Activated naive CD4-positive, alpha-beta T cell treated with anti-CD3 and anti-CD28 coated beads for 36 hours (primary cell): ENCODE measurements around the gene SLC41A3. TPM values are rescaled to one million over a fixed set of nuclear protein-coding genes. Genes with fewer than 3 reads are reported as not detected.

Experiments
- CTCF ChIA-PET: fragments of 350-600 bp; sonication (Branson Sonifier 250); formaldehyde crosslinking; loops from one replicate; lab custom pipeline; 2021; ENCODE audit warnings: antibody characterized with exemption; lab: Charles Lee
- DNase-seq: peaks from one replicate; pipeline ENCODE4 v3.0.0-alpha.2; 2020
- H3K27ac Mint-ChIP-seq: one replicate; pipeline ENCODE4 v1.8.0; 2021; ENCODE audit warnings: mild to moderate bottlenecking, mixed read lengths
- H3K27me3 Mint-ChIP-seq: one replicate; pipeline ENCODE4 v1.8.0; 2021; ENCODE audit warnings: low read depth, mixed read lengths
- H3K36me3 Mint-ChIP-seq: one replicate; pipeline ENCODE4 v1.8.0; 2021; ENCODE audit warnings: low read depth, mixed read lengths
- H3K4me1 Mint-ChIP-seq: one replicate; pipeline ENCODE4 v1.8.0; 2021; ENCODE audit warnings: low read depth, mixed read lengths
- H3K4me3 Mint-ChIP-seq: one replicate; pipeline ENCODE4 v1.8.0; 2021; ENCODE audit warnings: mild to moderate bottlenecking, moderate library complexity, mixed read lengths
- H3K9me3 Mint-ChIP-seq: one replicate; pipeline ENCODE4 v1.8.0; 2021; ENCODE audit warnings: mixed read lengths
- intact Hi-C: fragments of 100-400 bp; cut with micrococcal nuclease; formaldehyde crosslinking; loops from one replicate; pipeline ENCODE4 v1.15.1; 2023
- total RNA-seq, 2 experiments: library from RNA; stranded (reverse); gene quantifications; one replicate each; pipeline ENCODE4 v1.2.3, GENCODE V29; 2021

SLC41A3 gene
- total RNA-seq, 2 experiments from 2014 or later = 24.0 to 24.7 TPM

DNA sequence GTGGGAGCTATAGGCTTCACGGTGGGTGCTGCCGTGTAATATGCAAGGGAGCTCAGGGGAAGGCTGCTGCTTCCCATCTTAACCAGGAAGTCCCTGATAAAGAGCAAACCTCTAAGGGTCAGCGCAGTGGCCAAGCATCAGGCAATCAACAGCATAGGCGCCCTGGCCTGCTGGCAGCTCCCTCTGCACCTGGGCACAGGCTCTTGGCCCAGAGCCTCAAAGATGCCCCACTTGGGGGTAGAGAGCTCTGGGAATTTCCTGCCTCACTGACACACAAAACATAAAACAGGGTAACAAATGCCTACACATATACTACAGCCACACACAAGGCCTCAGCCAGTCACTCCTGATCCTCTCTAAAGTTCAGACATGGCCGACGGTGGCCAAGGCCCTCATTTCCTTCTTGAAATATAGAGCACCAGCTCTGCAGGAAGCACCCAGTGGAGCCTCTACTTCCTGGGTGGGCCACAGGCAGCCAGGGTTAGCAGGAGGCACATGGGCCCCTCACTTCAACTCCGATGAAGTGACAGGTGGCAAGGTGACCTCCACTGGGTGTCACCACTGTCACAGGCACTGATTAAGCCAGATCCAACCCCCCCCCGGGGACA is 20.5 kb downstream of the SLC41A3 start:
- H3K4me3 Mint-ChIP-seq = no peak overlapping the region

DNA sequence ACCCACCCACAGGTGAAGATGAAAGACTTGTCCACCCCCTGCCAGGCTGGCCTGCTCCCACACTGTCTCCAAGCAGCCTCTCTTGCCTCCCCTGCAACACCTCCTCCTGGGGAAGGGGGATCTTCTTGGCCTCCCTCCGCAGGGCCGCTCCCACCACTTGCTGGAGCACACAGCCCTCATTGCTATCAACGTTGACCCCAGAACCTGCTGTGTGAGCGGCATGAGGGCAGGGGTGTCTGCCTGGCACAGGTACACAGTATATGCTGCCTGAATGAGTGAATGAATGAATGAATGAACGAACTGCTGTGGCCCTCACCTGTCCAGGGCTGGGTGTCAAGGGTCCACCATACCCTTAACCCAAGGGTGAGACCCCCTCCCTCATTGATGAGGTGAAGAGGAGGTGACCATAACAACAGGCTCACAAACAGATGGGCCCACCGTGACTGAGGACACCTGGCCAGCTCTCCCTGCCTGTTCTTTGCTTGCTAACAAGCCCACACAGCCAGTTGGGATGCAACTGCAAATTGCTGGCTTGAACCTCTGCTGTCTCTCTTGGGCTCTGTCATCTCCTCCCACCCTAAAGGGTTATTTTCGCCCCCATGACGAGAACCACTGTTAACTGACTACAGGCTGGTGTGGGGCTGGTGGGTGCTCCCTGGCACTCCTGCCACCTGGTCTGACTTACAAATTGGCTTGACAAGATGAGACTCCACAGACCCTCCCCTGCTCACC is 22.5 kb downstream of the SLC41A3 start:
- CTCF ChIA-PET = no interaction called here
- intact Hi-C loops = no loop called here
- no peaks in the 10 kb centered on the region for H3K36me3 Mint-ChIP-seq
- no peaks in the 10 kb centered on the region for H3K27me3 Mint-ChIP-seq
- H3K4me3 Mint-ChIP-seq = no peak overlapping the region
- peaks cover 13% of the 10 kb centered on the region for H3K4me1 Mint-ChIP-seq
- DNase-seq = no peak
- H3K9me3 Mint-ChIP-seq = no peaks in the 10 kb centered on the region
- no peak overlapping the region for H3K27ac Mint-ChIP-seq

More for the DNA sequence above, 20.5 kb downstream of the SLC41A3 start:
- peaks cover 13% of the 10 kb centered on the region for H3K4me1 Mint-ChIP-seq
- intact Hi-C loops = no loop called here
- CTCF ChIA-PET = no interaction called here
- H3K9me3 Mint-ChIP-seq = no peaks in the 10 kb centered on the region
- no peak for DNase-seq
- H3K36me3 Mint-ChIP-seq = peaks cover 4% of the 10 kb centered on the region
- no peak overlapping the region for H3K27ac Mint-ChIP-seq
- no peaks in the 10 kb centered on the region for H3K27me3 Mint-ChIP-seq

DNA sequence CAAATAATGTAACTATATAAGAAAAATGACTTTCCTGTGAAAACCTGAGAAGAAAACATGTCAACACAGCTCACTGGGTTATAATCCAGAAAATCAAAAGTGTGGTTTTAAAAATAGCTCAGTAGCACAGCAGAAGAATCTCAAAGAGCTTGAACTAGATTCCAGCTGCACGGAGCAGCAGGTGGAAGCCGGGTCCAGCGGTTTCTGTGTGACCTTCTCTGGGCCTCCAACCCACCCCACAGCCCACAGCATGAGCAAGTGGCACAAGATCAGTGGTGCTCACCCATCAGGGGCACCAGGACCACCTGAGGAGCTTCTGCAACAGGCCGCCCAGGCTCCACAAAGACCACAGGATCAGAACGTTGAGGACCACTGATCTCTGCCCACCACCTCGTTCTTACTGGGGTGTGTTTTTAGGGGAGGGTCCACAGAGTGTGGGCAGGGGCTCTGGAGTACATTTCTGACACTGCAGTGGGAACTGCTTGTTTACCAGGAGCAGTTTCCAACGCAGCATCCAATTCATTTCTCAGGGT is 23.2 kb downstream of the SLC41A3 start:
- Mint-ChIP-seq H3K9me3 (no peaks in the 10 kb centered on the region), H3K27me3 (no peaks in the 10 kb centered on the region), H3K27ac (no peak overlapping the region), H3K36me3 (no peaks in the 10 kb centered on the region), H3K4me1 (peaks cover 13% of the 10 kb centered on the region), H3K4me3 (no peak overlapping the region)
- intact Hi-C loops = no loop called here
- no peak for DNase-seq
- CTCF ChIA-PET = interaction anchor here (0.7 kb wide), 1 partner anchor 187 kb away, joined by 3 read pairs; no protein-coding TSS in a partner anchor

DNA sequence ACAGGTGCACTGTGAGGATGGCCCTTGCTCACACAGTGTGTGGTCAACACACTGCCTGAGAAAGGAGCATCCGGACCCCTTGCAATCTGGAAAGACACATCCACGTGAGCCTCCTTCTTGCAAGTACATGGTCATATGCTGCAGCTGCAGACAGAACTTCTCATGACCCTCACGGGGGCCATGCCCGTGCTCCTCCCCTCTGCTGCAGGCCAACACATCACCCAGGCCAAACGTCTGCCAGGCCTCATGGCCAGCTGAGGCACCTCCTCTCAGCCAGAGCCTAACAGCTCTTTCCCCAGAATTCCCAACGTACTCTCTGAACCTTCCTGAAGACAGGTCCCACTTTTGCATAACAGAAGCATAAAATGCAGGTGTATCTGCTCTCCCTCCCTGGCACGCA is 25.3 kb downstream of the SLC41A3 start:
- H3K4me3 Mint-ChIP-seq = no peak overlapping the region
- H3K9me3 Mint-ChIP-seq = no peaks in the 10 kb centered on the region
- no peak overlapping the region for H3K27ac Mint-ChIP-seq
- H3K4me1 Mint-ChIP-seq = peaks cover 9% of the 10 kb centered on the region
- no peaks in the 10 kb centered on the region for H3K36me3 Mint-ChIP-seq
- CTCF ChIA-PET = interaction anchor here (0.6 kb wide), 1 partner anchor 65 kb away, joined by 4 read pairs; no protein-coding TSS in a partner anchor
- intact Hi-C loops = no loop called here
- no peaks in the 10 kb centered on the region for H3K27me3 Mint-ChIP-seq
- no peak for DNase-seq

DNA sequence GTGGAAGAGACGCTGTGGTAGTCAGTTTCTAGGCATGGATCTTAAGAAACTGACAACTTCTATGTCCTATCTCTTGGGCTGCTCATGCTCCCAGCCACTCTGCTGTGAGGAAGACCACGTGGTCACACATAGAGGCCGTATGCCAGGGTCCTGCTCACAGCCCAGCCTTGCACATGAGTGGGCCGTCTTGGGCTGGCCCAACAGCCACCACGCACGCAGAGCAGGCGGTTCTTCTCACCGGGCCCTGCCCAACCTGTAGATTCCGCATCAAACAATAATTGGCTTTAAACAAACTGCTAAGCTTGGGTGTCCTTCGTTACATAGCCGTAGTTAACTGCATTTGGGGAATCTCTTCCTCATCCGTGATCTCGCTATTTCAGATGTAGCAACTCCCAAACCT is 26.0 kb downstream of the SLC41A3 start:
- H3K9me3 Mint-ChIP-seq = no peaks in the 10 kb centered on the region
- H3K36me3 Mint-ChIP-seq = no peaks in the 10 kb centered on the region
- H3K27me3 Mint-ChIP-seq = no peaks in the 10 kb centered on the region
- CTCF ChIA-PET = no interaction called here
- H3K4me3 Mint-ChIP-seq = no peak overlapping the region
- intact Hi-C loops = no loop called here
- no peak for DNase-seq
- peaks cover 12% of the 10 kb centered on the region for H3K4me1 Mint-ChIP-seq
- no peak overlapping the region for H3K27ac Mint-ChIP-seq

DNA sequence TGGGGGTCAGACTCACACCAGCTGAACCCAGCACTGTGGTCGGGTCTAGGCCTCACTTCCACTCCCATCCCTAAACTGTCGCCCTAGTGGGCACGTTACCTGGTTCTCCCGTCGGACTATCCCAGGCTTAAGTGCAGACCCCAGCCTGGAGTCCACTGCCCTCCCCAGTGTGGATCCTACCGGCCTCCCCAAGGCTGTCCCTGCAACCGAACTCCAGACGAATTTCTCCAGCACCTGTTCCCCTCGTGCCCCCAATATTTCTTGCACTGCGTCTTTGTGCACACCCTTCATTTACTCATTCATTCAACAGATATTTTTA is 26.5 kb downstream of the SLC41A3 start:
- no peak for DNase-seq
- peaks cover 16% of the 10 kb centered on the region for H3K4me1 Mint-ChIP-seq
- no peaks in the 10 kb centered on the region for H3K36me3 Mint-ChIP-seq
- H3K4me3 Mint-ChIP-seq = no peak overlapping the region
- no peaks in the 10 kb centered on the region for H3K27me3 Mint-ChIP-seq
- CTCF ChIA-PET = no interaction called here
- no peaks in the 10 kb centered on the region for H3K9me3 Mint-ChIP-seq
- no peak overlapping the region for H3K27ac Mint-ChIP-seq
- intact Hi-C loops = no loop called here

DNA sequence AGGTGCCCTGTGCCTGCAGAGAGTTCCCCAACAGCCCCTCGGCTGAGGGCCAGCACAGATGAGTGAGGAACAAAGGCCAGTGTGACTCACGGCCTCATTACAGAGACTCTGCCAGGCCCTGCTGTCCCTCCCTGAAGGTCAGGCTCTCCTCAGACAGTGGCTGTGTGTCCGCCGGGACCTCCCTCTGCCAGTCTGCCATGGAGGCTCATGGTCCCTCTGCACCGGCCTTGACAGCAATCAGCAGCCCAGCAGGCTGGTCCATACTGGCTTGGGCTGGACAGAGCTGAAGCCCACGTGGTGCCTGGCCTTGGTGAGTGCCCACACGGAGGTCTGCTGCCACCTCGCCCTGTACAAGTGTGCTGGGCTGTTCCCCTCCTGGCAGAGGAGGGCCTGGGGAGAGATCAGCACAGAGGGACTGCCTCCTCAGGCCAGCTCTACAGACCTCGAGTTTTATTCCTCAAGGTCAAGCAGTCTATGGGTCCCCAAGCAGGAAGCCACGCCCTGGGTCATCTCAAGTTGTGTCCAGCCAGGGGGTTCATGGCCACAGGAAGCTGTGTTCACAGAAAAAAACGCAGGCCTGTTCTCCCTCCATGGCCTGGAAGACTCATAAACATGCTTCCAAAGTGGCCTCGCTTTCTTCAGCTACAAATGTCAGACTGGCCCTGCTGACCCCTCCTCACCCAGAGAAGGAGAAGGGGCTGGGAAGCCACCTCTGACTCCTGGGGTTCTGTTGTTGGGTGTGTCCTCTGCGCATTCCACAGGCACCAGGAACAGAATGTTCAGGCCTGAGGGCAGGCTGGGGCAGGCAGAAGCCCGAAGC is 27.0 kb downstream of the SLC41A3 start:
- intact Hi-C loops = no loop called here
- Mint-ChIP-seq H3K4me3 (no peak overlapping the region), H3K27ac (no peak overlapping the region), H3K27me3 (no peaks in the 10 kb centered on the region), H3K4me1 (peaks cover 20% of the 10 kb centered on the region), H3K36me3 (no peaks in the 10 kb centered on the region), H3K9me3 (no peaks in the 10 kb centered on the region)
- CTCF ChIA-PET = no interaction called here
- no peak for DNase-seq

DNA sequence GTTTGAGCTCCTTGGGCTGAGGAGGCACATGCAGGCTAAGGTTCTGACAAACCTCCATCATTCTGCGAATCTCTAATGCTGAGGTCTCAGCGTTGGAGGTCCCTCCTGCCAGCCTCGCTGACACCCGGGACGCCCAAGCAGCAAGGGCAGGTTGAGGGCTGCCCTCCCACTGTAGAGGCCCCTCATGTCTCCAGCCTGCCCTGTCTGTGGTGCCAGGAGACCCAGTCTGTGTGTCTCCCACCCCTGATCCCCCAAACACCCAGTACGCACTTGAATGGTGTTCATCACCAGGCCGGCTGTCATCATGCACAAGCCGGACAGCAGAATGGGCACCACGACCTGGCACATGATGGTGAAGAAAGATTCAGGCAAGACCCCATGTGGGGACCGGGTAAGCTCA is 27.8 kb downstream of the SLC41A3 start:
- Mint-ChIP-seq H3K27me3 (no peaks in the 10 kb centered on the region), H3K27ac (no peak overlapping the region), H3K4me1 (peaks cover 20% of the 10 kb centered on the region), H3K36me3 (no peaks in the 10 kb centered on the region), H3K4me3 (no peak overlapping the region), H3K9me3 (no peaks in the 10 kb centered on the region)
- DNase-seq = no peak
- intact Hi-C loops = no loop called here
- CTCF ChIA-PET = no interaction called here

DNA sequence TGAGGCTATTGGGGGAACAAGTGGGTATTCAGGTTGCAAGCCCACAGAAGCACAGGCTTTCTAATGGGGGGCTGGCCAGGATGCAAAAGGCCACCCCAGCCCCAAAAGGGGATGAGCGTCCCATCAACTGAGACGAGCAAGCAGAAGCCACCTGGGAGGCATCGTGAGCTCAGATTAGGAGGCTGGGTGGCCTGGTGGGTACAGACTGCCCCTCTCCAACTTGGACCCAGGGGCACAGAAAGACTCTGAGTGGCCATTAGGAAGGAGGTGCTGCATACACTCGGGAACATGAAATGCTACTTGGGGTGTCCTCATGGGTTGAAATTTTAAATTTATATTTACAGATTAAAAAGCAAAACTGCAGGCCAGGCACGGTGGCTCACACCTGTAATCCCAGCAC is 29.1 kb downstream of the SLC41A3 start:
- no peak for DNase-seq
- Mint-ChIP-seq H3K36me3 (no peaks in the 10 kb centered on the region), H3K4me1 (peaks cover 20% of the 10 kb centered on the region), H3K9me3 (no peaks in the 10 kb centered on the region), H3K4me3 (no peak overlapping the region), H3K27ac (no peak overlapping the region), H3K27me3 (no peaks in the 10 kb centered on the region)
- CTCF ChIA-PET = no interaction called here
- intact Hi-C loops = no loop called here

DNA sequence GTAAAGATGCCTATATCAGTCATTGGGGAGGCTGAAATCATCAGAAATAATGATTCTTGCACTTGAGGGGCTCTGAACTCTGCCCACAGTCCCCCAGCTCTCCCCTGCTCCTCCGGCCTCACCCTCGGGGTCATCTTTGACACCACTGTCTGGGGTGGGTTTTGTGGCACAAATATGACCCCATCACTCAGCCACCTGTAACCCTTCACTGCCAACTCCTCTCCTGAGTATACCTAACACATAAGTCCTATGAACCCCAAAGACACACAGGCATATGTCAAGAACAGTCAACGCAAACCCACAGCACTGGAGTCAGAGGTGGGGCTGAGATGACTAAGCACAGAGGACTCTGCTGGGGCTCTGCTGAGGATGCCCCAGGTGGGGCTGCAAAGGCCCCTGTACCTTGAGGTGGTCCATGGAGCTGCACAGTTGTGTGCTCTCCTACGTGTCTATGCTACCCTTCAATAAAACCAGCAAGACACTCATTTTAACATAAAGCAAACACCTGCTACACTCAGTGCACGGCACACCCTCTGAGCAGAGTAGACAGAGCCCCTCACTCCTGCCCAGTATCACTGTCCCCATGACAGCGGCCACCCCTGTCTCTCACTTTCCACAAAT is 29.9 kb downstream of the SLC41A3 start:
- intact Hi-C loops = no loop called here
- Mint-ChIP-seq H3K27me3 (no peaks in the 10 kb centered on the region), H3K36me3 (no peaks in the 10 kb centered on the region), H3K9me3 (no peaks in the 10 kb centered on the region), H3K4me1 (peaks cover 20% of the 10 kb centered on the region), H3K27ac (no peak overlapping the region), H3K4me3 (no peak overlapping the region)
- CTCF ChIA-PET = no interaction called here
- no peak for DNase-seq

DNA sequence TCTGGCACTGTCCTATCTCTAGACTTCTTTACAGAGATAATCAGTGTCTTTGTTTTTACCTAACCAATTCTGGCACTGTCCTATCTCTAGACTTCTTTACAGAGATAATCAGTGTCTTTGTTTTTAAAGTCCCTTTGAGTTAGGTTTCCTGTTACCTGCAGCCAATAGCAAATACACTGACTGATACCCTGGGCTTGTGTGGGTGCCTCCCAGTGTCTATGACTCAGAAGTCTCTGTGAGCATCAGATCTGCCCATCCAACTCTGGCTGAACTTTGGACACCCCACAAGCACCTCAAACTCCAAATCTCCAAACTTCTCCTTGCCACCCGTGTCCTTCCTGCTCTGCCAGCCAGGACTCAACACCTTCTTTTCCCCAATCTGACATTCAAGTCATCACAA is 30.4 kb downstream of the SLC41A3 start:
- Mint-ChIP-seq H3K36me3 (peaks cover 2% of the 10 kb centered on the region), H3K27ac (no peak overlapping the region), H3K4me3 (no peak overlapping the region), H3K9me3 (no peaks in the 10 kb centered on the region), H3K27me3 (no peaks in the 10 kb centered on the region), H3K4me1 (peaks cover 20% of the 10 kb centered on the region)
- intact Hi-C loops = no loop called here
- no peak for DNase-seq
- CTCF ChIA-PET = no interaction called here
